Amygdala (tissue), 56 donors: ENCODE results near the gene DCPS.

Experiments used
- DNase-seq, 56 donors: peaks; one replicate each; lab custom pipeline; 2025; lab: John Stamatoyannopoulos, UW

Gene DCPS

GRCh38 chr11:126327281-126328000 lies 23.6 kb downstream of the DCPS start:
- DNase-seq, result no peak

- DNase-seq, result no peak
Measured at GRCh38 chr11:126328001-126328390, 24.1 kb downstream of the DCPS start.

GRCh38 chr11:126328444-126328843 lies 24.6 kb downstream of the DCPS start:
- no peak for DNase-seq

GRCh38 chr11:126328938-126329643 lies 25.2 kb downstream of the DCPS start:
- DNase-seq, result no peak

- no peak for DNase-seq
Measured at GRCh38 chr11:126329644-126330211, 25.9 kb downstream of the DCPS start.

GRCh38 chr11:126331286-126331685 lies 27.4 kb downstream of the DCPS start:
- no peak for DNase-seq

- peak in 10 of 56 donors; percentile 12 to 40 (median 26) for DNase-seq
Measured at GRCh38 chr11:126332221-126332711, 28.4 kb downstream of the DCPS start.

- no peak for DNase-seq
Measured at GRCh38 chr11:126333142-126333541, 29.3 kb downstream of the DCPS start.

- DNase-seq, result no peak
Measured at GRCh38 chr11:126334659-126335462, 31.0 kb downstream of the DCPS start.

- DNase-seq, result no peak
Measured at GRCh38 chr11:126335463-126335760, 31.6 kb downstream of the DCPS start.

- DNase-seq, result no peak
Measured at GRCh38 chr11:126336138-126336541, 32.3 kb downstream of the DCPS start.

GRCh38 chr11:126336671-126337101 lies 32.8 kb downstream of the DCPS start:
- DNase-seq, result no peak

GRCh38 chr11:126337126-126337473 lies 33.2 kb downstream of the DCPS start:
- DNase-seq, result no peak

- DNase-seq, result no peak
Measured at GRCh38 chr11:126337474-126338241, 33.8 kb downstream of the DCPS start.

GRCh38 chr11:126338346-126339055 lies 34.6 kb downstream of the DCPS start:
- no peak for DNase-seq

- DNase-seq, result no peak
Measured at GRCh38 chr11:126339073-126339862, 35.4 kb downstream of the DCPS start.

GRCh38 chr11:126339863-126340434 lies 36.1 kb downstream of the DCPS start:
- no peak for DNase-seq

GRCh38 chr11:126340960-126341606 lies 37.2 kb downstream of the DCPS start:
- no peak for DNase-seq
